Skeletal muscle cell (primary cell): ENCODE results near the gene EIF4E2.

ENCODE experiments used
- DNase-seq: peaks from one replicate; pipeline ENCODE4 v3.0.0-alpha.2; 2010; ENCODE audit warnings: low read depth
- H3K4me3 ChIP-seq: 2 replicates; pipeline ENCODE4 v1.5.1; 2011; ENCODE audit warnings: low read depth, mild to moderate bottlenecking, control low read depth, low read length, moderate library complexity

EIF4E2 gene

DNA sequence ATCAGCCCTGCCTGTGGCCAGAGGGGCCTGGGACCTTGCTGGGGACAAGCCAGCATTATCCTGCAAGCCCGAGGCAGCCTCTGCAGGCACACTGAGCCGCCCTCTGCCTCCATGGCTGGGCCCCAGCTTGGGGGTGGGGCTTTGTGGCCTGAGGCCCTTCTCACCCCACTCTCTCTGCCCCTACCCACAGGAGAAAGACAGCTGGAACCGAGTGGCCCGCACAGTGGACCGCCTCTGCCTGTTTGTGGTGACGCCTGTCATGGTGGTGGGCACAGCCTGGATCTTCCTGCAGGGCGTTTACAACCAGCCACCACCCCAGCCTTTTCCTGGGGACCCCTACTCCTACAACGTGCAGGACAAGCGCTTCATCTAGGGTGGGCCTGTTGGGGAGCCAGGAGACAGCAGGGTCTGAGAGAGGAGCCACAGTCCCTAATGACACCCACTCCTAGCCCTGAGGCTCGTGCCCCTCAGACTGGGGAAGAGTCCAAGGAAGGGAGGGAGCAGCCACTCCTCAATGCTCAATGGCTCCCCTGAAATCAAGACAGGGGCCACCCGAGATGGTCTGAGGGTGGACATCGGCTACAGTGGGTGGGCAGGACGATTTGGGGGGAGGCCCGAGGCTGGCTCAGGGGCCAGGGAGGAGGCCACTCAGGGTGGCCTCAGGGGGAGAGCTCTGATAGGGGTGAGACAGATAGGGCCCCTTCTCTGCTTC, 15.4 kb upstream of the EIF4E2 start:
- H3K4me3 ChIP-seq = no peak overlapping the region
- DNase-seq = no peak

DNA sequence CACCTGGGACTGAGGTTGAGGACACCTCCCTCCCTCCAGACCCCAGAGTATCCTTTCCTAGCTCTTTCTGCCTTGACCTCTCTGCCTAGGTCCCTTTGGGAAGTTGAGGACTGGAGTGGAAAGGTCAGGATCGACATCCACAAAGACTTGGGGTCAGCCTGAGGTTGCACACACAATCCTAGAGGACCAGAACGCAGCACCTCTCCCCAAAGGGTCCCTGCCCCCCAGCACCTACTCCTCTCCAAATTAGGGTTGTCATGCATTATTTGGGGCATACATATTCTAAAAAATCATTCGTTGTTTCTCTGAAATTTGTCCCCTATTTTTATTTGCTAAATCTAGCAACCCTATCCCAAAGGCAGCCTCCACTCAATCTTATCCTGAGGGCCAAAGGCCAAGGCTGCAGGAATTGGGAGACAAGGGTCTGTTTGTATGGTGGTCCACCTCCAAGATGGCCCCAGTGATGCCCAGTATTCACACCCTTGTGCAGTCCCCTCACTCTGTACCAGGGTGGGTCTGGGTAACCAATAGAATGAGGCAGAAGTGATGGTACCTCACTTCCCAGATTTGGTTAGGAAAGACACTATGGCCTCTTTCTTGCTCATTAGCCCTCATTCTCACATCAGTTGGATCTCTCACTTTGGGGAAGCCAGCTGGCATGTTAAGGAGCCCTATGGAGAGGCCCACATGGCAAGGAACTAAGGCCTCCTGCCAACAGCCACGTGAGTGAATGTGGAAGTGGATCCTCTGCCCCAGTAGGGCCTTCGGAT, 14.5 kb upstream of the EIF4E2 start:
- DNase-seq = no peak
- no peak overlapping the region for H3K4me3 ChIP-seq

DNA sequence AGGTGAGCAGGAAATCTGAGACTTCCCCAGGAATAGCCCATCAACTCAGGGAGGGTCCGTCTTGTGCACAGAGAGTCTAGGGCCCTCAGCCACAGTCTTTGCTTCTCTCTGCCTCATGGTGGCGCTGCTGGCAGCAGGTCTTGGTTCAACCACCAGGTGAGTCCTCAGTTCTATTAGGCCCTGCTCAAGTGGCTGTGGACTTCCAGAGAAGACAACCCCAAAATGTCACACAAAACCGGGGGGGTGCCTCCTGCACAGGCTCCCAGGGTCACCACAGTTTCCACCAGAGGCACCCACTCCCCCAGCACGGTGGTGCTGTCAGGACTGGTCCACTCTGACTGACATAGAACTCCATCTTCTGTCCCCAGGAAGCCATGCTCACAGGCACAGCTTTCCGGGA, 13.4 kb upstream of the EIF4E2 start:
- no peak for DNase-seq
- H3K4me3 ChIP-seq = no peak overlapping the region

DNA sequence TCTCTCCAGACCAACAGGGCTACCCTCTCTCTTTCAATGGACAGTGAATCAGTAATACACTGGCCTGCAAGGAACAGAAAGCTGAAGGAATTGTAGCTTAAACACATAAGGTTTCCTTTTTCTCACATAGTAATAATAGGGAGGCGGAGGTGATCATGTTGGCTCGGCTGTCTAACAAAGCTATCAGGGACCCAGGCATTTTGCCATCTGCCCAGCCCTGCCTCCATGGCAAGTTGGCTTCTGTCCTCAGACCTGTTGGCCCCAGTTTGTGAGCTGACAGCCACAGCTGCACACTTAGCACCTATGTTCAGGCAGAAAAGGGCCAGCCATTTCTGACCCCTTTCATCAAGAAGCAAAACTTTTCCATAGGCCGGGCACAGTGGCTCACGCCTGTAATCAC, 13.0 kb upstream of the EIF4E2 start:
- DNase-seq = no peak

DNA sequence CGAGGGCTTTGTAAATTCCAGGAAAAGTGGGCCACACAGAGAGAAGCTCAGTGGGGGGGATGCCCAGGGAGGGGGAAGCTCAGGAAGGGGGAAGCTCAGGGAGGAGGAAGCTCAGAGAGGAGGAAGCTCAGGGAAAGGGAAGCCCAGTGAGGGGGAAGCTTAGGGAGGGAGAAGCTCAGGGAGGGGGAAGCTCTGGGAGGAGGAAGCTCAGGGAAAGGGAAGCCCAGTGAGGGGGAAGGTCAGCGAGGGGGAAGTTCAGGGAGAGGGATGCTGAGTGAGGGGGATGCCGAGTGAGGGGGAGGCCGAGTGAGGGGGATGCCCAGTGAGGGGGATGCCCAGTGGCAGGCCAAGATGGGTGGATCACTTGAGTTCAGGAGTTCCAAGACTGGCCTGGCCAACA, 11.8 kb upstream of the EIF4E2 start:
- H3K4me3 ChIP-seq = no peak overlapping the region
- no peak for DNase-seq

More for the DNA sequence above, 13.0 kb upstream of the EIF4E2 start:
- H3K4me3 ChIP-seq = no peak overlapping the region

DNA sequence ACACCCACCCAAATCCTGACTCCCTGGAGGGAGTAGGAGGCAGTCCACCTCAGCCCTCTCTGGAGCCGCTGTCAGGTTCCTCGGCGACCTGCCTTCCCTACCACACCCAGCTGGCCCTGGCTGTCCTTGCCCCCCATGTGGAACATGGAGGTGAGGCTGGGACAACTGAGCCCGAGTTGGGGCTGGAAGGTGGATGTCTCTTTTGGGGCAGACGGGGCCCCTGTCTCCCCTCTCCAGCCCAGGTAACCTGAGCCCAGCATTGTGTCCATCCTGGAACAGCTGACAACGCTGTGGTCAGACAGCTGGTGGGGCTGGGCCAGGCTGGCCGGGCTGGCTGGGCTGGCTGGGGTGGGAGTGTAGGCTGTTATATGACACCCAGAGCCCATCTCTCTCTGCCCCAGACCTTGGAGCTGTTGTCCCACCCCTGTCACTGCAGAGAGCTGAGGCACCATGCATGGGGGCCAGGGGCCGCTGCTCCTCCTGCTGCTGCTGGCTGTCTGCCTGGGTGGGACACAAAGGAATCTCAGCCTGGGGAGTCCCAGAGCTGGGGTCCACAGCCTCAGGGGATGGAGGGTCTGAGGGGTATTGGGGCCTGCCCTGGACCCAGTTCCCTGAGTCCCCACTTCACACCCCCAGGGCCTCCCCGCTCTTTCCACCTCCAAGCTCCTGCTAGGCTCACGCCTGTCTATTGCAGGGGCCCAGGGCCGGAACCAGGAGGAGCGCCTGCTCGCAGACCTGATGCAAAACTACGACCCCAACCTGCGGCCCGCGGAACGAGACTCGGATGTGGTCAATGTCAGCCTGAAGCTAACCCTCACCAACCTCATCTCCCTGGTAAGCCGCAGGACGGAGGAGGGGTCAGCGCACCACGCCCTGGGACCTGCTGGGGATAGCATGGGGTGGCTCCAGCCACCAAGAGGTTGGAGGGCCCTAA, 10.9 kb upstream of the EIF4E2 start, which contains the start of gene CHRNG:
Gene CHRNG (plus strand): TSS at position 395 of the 934 bp plus-strand sequence. CDS start 56 bp downstream, at position 451.
- no peak for DNase-seq
- peak within 1 kb of the TSS; percentile 41 for H3K4me3 ChIP-seq

DNA sequence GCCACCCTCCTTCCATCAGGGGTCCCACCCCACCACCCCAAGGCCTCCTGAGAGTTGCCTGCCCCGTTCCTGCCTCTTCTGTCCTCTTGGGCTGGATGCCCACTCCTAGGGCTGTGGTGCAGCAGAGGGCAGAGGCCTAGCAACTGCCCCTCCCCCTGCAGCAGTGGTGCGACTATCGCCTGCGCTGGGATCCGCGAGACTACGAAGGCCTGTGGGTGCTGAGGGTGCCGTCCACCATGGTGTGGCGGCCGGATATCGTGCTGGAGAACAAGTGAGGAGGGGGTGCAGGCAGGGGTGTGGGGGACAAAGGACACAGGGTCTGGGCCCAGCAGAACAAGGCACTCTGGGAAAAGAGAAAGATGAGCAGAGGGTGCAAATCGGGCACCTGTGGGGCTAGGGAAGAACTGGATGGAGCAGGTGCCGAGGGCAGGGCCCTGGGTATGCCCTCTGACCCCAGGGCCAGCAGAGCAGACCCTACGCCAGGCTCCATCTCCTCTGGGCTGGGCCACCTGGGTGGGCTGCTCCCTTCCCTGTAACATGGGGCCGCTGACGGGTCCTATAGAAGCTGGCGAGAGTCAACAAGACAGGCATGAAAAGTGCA, 9.9 kb upstream of the EIF4E2 start:
- DNase-seq = no peak
- H3K4me3 ChIP-seq = peak overlapping the region; percentile 41

DNA sequence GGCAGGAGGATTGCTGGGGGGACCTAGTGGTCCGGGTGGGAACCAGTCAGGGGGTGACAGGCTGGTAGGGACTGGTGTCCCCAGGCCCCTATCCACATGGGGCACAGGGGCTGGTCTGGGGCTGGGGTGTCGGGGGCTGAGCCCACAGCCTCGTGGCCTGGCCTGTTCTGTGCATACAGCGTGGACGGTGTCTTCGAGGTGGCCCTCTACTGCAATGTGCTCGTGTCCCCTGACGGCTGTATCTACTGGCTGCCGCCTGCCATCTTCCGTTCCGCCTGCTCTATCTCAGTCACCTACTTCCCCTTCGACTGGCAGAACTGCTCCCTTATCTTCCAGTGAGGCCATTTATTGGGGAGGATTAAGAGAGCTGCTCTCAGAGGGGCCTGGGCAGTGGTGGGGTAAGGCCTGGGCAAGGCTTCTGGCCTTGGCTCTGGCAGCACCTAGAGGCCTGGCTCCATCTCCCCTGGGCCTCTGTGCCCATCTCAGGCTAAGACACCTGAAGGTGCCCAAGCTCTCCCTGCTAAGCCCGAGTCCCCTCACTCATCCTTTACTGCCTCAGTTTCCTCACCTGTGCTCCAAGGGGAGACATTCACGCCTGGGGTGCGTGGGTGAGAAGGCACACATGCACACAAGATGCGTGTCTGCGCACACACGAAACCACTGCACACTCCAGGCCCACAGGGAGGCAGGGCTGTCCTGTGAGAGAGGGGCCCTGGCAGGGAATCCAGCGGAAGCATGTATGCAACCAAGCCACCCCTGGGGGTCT, 9.1 kb upstream of the EIF4E2 start:
- H3K4me3 ChIP-seq = peak overlapping the region; percentile 3
- no peak for DNase-seq

DNA sequence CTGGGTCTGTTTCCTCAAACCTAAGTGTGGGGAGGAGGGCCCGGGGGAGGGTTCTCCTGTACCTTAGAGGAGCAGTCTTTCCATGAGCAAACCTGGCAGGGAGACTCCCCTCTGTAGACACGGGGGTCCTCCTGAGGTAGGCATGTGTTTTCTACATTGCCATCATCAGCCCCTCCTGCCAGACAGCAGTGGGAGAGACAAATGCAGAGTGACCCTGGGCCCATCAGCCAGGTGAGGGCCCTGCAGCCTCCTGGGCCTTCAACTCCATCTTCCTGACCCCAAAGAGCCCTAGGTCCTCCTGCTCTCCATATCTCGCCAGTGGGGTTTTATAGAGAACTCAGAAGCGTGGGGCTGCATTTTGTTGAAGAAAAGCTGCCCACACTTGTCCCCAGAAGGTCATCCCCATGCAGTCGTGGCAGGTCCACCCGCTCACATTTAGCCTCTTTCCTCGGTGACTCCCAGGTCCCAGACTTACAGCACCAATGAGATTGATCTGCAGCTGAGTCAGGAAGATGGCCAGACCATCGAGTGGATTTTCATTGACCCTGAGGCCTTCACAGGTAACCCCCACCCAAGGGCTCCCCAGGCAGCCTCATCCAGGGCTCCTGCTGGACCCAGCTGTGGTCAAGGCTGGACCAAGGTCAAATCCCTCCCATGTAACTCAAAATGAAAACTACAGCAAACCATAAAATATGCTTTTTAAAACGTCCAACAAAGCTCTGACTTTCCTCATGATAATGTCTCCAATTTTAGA, 8.4 kb upstream of the EIF4E2 start:
- H3K4me3 ChIP-seq = no peak overlapping the region
- DNase-seq = no peak

DNA sequence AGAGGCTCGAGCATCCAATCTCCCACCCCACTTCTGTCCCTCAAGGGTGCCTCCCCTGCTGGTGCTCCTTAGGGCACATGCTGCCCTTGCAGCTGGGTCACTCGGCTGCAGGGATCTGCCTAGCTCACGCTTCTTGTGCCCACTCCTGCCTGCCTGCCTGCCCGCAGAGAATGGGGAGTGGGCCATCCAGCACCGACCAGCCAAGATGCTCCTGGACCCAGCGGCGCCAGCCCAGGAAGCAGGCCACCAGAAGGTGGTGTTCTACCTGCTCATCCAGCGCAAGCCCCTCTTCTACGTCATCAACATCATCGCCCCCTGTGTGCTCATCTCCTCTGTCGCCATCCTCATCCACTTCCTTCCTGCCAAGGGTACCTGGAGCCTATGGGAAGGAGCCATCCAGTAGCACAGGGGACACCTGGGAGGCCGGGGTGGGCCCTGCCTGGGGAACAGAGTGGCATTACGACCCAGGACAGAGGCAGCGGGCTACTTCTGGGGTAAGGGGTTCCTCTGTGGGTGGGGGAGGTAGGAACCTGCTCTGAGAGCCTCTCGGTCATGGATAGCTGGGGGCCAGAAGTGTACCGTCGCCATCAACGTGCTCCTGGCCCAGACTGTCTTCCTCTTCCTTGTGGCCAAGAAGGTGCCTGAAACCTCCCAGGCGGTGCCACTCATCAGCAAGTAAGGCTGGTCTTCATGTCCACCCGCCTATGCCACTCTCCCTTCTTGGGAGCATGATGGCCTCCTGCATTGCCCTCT, 7.6 kb upstream of the EIF4E2 start:
- no peak overlapping the region for H3K4me3 ChIP-seq
- no peak for DNase-seq

DNA sequence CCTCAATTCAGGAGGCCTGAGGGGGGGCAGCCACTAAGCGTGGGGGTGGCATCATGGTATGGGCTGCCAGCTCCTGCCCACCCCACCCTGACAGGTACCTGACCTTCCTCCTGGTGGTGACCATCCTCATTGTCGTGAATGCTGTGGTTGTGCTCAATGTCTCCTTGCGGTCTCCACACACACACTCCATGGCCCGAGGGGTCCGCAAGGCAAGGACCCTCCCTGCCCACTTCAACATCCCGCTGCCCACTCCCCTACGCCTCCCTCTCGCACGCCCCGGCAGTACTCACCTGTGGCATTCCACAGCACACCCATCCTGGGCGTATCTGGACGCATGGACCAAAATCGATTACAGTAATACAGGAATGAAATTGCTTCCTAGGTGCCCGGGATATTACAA, 7.0 kb upstream of the EIF4E2 start:
- H3K4me3 ChIP-seq = no peak overlapping the region
- no peak for DNase-seq

DNA sequence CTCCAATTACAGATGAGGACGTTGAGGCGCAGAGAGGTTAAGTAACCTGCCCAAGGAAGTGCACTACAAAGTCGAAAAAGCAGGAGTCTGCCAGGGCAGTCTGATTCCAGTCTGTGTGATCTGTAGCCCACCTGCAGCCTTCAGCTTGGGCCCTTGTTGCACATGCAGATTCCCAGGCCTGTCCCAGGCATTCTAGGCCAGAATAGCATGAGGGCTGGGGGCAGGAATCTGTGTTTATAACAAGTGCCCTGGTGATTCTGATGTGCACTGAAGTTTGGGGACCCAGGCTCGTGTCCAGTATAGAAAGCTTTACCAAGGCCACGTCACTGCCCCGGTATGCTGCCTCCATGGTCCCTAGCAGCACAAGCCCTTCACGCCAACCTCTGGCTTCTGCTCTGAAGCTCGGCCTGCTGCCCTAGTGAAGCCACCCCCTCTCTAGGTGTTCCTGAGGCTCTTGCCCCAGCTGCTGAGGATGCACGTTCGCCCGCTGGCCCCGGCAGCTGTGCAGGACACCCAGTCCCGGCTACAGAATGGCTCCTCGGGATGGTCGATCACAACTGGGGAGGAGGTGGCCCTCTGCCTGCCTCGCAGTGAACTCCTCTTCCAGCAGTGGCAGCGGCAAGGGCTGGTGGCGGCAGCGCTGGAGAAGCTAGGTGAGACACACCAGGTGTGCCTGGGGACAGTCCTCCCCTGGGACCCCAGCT, 6.4 kb upstream of the EIF4E2 start:
- no peak for DNase-seq
- H3K4me3 ChIP-seq = no peak overlapping the region

DNA sequence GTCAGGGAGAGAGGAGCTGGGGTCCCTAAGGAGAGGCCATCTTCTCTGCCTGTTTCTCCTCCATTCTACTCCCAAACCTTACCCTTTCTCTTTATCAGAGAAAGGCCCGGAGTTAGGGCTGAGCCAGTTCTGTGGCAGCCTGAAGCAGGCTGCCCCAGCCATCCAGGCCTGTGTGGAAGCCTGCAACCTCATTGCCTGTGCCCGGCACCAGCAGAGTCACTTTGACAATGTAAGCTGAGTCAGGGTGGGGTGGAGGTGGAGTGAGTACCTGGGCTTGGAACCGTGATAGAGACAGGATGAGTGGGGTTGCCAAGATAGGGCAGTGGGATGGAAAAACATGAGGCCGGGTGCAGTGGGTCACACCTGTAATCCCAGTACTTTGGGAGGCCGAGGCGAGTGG, 5.8 kb upstream of the EIF4E2 start:
- DNase-seq = no peak

DNA sequence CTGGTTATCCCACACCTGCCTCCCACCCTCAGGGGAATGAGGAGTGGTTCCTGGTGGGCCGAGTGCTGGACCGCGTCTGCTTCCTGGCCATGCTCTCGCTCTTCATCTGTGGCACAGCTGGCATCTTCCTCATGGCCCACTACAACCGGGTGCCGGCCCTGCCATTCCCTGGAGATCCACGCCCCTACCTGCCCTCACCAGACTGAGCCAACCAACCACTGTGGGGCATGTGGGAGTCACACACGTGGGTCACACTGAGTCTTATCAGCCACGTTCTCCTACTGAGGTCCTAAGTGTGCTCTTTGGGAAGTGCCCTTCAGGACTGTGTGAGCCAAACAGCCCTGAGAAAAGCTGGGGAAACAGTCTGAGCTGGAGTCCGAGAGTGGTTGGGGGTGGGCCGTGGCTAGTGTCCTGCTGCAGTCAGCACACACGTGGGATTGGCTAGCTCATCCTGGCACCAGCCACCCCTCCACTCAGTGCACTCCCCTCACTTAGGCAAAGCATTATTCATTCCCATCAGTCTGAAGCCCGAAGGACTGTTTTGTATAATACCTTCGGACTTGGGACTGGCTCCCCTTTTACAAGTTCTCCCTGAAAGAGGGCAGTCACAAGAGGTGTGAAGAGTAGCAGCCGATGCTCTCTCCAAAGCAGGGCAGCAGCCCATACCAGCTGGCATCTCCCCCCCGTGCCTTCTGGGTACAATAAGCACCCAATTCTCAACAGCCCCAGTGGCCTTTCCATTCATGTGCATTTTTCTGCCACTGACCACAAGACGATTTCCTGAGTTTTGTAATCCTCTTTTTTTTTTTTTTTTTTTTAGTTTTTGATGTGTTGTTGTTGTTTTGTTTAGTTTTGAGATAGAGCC, 4.7 kb upstream of the EIF4E2 start:
- DNase-seq = no peak
- H3K4me3 ChIP-seq = no peak overlapping the region

More for the DNA sequence above, 5.8 kb upstream of the EIF4E2 start:
- no peak overlapping the region for H3K4me3 ChIP-seq

DNA sequence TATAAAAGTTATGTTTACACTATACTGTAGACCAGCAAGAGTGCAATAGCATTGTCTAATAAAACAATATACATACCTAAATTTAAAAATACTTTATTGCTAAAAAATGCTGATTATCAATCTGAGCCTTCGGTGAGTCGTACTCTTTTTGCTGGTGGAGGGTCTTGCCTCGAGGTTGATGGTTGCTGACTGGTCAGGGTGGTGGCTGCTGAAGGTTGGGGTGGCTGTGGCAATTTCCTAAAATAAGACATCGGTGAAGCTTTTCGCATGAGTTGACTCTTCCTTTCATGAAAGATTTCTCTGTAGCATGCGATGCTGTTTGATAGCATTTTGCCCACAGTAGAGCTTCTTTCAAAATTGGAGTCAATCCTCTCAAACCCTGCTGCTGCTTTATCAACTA, 2.5 kb upstream of the EIF4E2 start:
- DNase-seq = no peak
- H3K4me3 ChIP-seq = no peak overlapping the region
